Measurements from ENCODE around the gene CDCP1.

Gene CDCP1

DNA sequence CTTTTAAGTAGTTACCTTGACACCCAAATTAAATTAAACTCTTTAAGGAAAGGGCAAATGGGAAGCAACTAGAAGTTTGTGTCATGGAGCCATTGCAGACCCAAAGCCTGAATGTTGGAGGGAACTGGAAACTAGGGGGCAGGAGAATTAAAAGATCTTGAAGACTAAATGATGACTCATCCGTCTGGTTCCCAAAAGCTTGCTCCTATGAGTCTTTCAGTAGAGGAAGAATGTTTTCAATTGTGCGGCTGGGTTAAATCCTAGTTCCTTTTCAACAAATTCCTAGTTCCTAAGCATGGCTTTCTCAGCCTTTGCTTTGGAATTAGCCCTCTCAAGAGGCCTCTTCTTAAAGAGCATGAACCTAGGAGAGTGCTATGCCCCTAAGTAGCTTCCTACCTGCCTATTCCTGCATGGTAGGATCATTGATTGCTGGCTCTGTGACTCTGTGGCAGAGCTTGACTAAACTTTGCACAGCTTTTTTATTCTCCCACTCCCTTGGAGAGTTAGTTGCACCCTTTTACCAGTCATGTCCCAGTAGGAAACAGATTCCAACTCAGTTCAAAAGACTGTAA, 102.4 kb downstream of the CDCP1 start:
- TF ChIP-seq, protein P1, sequence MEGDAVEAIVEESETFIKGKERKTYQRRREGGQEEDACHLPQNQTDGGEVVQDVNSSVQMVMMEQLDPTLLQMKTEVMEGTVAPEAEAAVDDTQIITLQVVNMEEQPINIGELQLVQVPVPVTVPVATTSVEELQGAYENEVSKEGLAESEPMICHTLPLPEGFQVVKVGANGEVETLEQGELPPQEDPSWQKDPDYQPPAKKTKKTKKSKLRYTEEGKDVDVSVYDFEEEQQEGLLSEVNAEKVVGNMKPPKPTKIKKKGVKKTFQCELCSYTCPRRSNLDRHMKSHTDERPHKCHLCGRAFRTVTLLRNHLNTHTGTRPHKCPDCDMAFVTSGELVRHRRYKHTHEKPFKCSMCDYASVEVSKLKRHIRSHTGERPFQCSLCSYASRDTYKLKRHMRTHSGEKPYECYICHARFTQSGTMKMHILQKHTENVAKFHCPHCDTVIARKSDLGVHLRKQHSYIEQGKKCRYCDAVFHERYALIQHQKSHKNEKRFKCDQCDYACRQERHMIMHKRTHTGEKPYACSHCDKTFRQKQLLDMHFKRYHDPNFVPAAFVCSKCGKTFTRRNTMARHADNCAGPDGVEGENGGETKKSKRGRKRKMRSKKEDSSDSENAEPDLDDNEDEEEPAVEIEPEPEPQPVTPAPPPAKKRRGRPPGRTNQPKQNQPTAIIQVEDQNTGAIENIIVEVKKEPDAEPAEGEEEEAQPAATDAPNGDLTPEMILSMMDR (IDR thresholded peaks at IDR 0.05; ENCODE audit: borderline replicate concordance, control extremely low read depth, extremely low read depth, insufficient read depth, missing control alignments): no peak
- in situ Hi-C loops (cut with MboI; ENCODE audit: low sequenced_read_pairs, unreplicated experiment): loop anchor here (25.0 kb wide), 1 partner anchor 618 kb away; no protein-coding TSS in a partner anchor
- DNase-seq (ENCODE audit: low spot score): no peak

DNA sequence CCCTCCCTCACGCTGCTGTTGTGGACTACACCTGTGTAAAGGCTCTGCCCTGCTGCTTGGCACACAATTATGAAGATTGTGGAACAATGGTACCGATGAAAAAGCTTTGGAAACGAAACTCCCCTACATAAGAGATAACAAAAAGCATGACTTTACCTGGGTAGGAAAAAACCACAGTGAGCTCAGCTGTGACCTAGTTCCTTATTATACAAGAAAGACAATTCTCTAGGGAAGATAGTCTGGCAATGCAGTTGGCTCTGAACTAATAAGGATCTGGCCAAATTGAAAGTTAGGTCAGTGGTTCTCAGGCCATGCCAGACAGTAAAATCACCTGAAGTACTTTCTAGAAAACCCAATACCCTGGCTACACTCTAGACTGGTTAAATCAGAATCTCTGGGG, 104.0 kb downstream of the CDCP1 start:
- TF ChIP-seq, protein P1 (IDR thresholded peaks at IDR 0.05; ENCODE audit: borderline replicate concordance, control extremely low read depth, extremely low read depth, insufficient read depth, missing control alignments): no peak
- in situ Hi-C loops (cut with MboI; ENCODE audit: low sequenced_read_pairs, unreplicated experiment): loop anchor here (25.0 kb wide), 1 partner anchor 620 kb away; no protein-coding TSS in a partner anchor
- DNase-seq (ENCODE audit: low spot score): no peak

DNA sequence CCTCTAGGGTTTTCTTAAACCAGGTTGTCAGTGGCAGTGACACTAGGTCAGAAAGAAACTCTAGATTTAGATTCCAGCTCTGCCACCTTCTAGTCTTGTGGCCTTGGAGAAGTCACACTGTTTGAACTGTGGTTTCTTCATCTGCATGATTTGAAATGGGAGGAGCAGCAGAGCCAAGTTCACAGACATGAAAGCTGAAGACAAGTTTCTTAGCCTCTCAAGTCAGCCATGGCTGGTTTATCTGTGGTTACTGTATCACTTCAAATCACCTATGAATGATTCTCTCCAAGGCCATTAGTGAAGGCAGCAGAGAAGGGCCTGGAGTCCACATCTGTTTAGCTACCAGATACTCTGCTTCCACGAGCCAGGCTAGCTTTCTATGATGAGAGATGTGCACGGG, 104.5 kb downstream of the CDCP1 start:
- in situ Hi-C loops (cut with MboI; ENCODE audit: low sequenced_read_pairs, unreplicated experiment): loop anchor here (25.0 kb wide), 1 partner anchor 621 kb away; no protein-coding TSS in a partner anchor
- TF ChIP-seq, protein P1 (IDR thresholded peaks at IDR 0.05; ENCODE audit: borderline replicate concordance, control extremely low read depth, extremely low read depth, insufficient read depth, missing control alignments): no peak

DNA sequence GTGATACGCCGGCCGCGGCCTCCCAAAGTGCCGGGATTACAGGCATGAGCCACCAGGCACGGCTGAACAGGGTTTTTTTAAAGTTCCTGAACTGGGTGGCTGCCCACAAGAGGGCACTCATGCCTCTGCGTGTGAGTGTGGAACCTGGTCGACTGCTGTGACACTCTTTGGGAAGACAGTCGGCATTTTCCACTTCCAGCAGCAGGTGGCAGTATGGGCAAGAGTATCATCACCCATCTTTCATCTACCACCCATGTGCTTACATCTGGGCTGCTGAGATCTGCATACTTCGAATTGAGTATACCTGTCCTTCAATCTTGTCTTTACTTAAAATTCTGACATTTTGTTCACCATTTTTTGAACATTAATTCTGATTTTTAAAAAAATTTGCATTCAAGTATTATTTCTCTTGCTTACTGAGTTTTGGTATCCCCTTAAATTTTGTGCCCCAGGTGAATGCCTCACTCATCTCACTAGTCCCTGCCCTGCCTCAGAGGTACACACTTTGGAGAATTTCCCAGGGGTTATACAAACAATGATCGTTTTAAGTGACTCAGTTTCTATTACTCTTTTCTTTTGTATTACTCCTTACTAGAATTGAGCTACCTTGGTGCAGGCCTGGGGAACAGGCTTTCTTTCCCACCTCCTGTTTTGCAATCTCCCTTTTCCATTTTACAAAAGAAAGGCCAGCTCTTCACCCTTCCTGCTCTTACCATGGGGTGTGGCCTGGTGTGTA, 108.3 kb downstream of the CDCP1 start:
- DNase-seq (ENCODE audit: low spot score): peak; percentile 91
- in situ Hi-C loops (cut with MboI; ENCODE audit: low sequenced_read_pairs, unreplicated experiment): loop anchor here (5.0 to 25.0 kb wide), 3 partner anchors 174 to 624 kb away; no protein-coding TSS in a partner anchor
- TF ChIP-seq, protein P1 (IDR thresholded peaks at IDR 0.05; ENCODE audit: borderline replicate concordance, control extremely low read depth, extremely low read depth, insufficient read depth, missing control alignments): peak; percentile 95

More for the DNA sequence above, 104.5 kb downstream of the CDCP1 start:
- no peak for DNase-seq (ENCODE audit: low spot score)

DNA sequence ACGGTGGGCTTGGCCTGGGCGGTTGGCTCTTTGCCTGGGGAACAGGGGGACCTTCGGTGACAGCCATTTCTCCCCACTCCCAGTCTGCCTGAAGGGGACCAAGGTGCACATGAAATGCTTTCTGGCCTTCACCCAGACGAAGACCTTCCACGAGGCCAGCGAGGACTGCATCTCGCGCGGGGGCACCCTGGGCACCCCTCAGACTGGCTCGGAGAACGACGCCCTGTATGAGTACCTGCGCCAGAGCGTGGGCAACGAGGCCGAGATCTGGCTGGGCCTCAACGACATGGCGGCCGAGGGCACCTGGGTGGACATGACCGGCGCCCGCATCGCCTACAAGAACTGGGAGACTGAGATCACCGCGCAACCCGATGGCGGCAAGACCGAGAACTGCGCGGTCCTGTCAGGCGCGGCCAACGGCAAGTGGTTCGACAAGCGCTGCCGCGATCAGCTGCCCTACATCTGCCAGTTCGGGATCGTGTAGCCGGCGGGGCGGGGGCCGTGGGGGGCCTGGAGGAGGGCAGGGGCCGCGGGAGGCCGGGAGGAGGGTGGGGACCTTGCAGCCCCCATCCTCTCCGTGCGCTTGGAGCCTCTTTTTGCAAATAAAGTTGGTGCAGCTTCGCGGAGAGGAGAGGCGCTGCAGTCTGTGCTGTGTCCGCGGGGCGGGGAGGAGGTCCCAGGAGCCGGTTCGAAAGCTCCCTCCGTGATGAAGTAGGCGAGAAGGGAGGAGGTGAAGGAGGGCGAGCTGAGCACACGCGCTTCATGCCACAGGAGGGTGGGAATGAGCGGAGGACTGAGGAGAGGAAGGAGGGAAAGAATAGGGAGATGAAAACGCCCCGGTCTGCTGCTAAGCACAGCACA, 110.5 kb downstream of the CDCP1 start:
- TF ChIP-seq, protein P1 (IDR thresholded peaks at IDR 0.05; ENCODE audit: borderline replicate concordance, control extremely low read depth, extremely low read depth, insufficient read depth, missing control alignments): no peak
- no peak for DNase-seq (ENCODE audit: low spot score)
- in situ Hi-C loops (cut with MboI; ENCODE audit: low sequenced_read_pairs, unreplicated experiment): loop anchor here (5.0 to 25.0 kb wide), 3 partner anchors 177 to 627 kb away; no protein-coding TSS in a partner anchor
